ENCODE results near the gene MEI1.

- no peak for TF ChIP-seq CTCF (conservative IDR thresholded peaks at IDR 0.05; ENCODE audit: low read depth, low read length)
- no peak for TF ChIP-seq EZH2 (IDR thresholded peaks at IDR 0.05; ENCODE audit: borderline replicate concordance, low read depth, low read length, poor library complexity, severe bottlenecking)
Observed at GRCh38 chr22:41810022-41810421, 110.7 kb downstream of the MEI1 start.

Data from A673 (cell line).